Naive B cell (primary cell): Measurements from ENCODE around the gene ZFYVE9. TPM values are rescaled to one million over a fixed set of nuclear protein-coding genes. Genes with fewer than 3 reads are reported as not detected.
A peak's percentile ranks its signal among the peaks of the same experiment; 100 is the strongest.
"Not testable (repeated sequence)": the region's sequence is repeated elsewhere in the genome, so short reads cannot be mapped to it uniquely, and the experiment has no call there.

Experiments
- ATAC-seq, 2 donors: fragments of 150-1000 bp; cut with Tn5 transposase; 2 replicates each; pipeline ENCODE4 v1.10.0; 2021; ENCODE audit warnings: low read depth in 2 of 2, mild to moderate bottlenecking in 2 of 2, moderate library complexity in 2 of 2
- DNase-seq: peaks from one replicate; pipeline ENCODE4 v3.0.0; 2022
- H3K27ac Mint-ChIP-seq, 6 donors: one replicate each; pipeline ENCODE4 v1.8.0; 2020 to 2022; ENCODE audit warnings: mild to moderate bottlenecking in 6 of 6, mixed read lengths in 6 of 6, moderate library complexity in 5 of 6, inconsistent platforms in 2 of 6
- H3K27me3 Mint-ChIP-seq, 3 donors: one replicate each; pipeline ENCODE4 v1.8.0; 2021 to 2022; ENCODE audit warnings: mixed read lengths in 3 of 3, mild to moderate bottlenecking in 1 of 3
- H3K36me3 Mint-ChIP-seq, 2 donors: one replicate each; pipeline ENCODE4 v1.8.0; 2020 to 2022; ENCODE audit warnings: mixed read lengths in 2 of 2, inconsistent platforms in 1 of 2, mild to moderate bottlenecking in 1 of 2
- H3K4me1 Mint-ChIP-seq, 3 donors: one replicate each; pipeline ENCODE4 v1.8.0; 2020 to 2022; ENCODE audit warnings: mixed read lengths in 3 of 3, inconsistent platforms in 1 of 3, mild to moderate bottlenecking in 1 of 3, moderate library complexity in 1 of 3
- H3K4me3 Mint-ChIP-seq, 8 donors: one replicate each; pipeline ENCODE4 v1.8.0; 2020 to 2022; ENCODE audit warnings: mild to moderate bottlenecking in 8 of 8, mixed read lengths in 8 of 8, moderate library complexity in 8 of 8, inconsistent platforms in 2 of 8
- H3K9me3 Mint-ChIP-seq, 7 donors: one replicate each; pipeline ENCODE4 v1.8.0; 2020 to 2022; ENCODE audit warnings: mixed read lengths in 7 of 7, mild to moderate bottlenecking in 5 of 7, inconsistent platforms in 2 of 7, moderate library complexity in 1 of 7
- polyA plus RNA-seq, 6 donors: library from polyadenylated mRNA; unstranded; fragments of 300-500 nt; fragmentation: Illumina TruSeq; gene quantifications; one replicate each; pipeline ENCODE4 v1.2.3, GENCODE V29; 2021; ENCODE audit warnings: low read depth in 6 of 6

ZFYVE9 gene
- polyA plus RNA-seq, 6 donors from 2014 or later = 0.05 to 0.24 (median 0.14) TPM; not detected in 2

- ATAC-seq (no peak), DNase-seq (peak; percentile 11)
- no peak overlapping the region for H3K4me3 Mint-ChIP-seq
- no peaks in the 10 kb centered on the region for H3K9me3 Mint-ChIP-seq
- peak overlapping the region in 1 of 6 donors; percentile 10 for H3K27ac Mint-ChIP-seq
- peaks cover 23 to 34% (median 24%) of the 10 kb centered on the region in 3 donors for H3K27me3 Mint-ChIP-seq
- H3K4me1 Mint-ChIP-seq = peaks cover 0 to 6% (median 0%) of the 10 kb centered on the region in 3 donors
- no peaks in the 10 kb centered on the region for H3K36me3 Mint-ChIP-seq
Measured at GRCh38 chr1:52127181-52128180, 14.4 kb upstream of the ZFYVE9 start.

GRCh38 chr1:52139817-52140540 lies 1.9 kb upstream of the ZFYVE9 start:
- peaks cover 0 to 3% (median 0%) of the 10 kb centered on the region in 7 donors for H3K9me3 Mint-ChIP-seq
- ATAC-seq = no peak
- peak overlapping the region in 2 of 8 donors; percentile 11 to 75 for H3K4me3 Mint-ChIP-seq
- H3K27me3 Mint-ChIP-seq = peaks cover 27 to 44% (median 37%) of the 10 kb centered on the region in 3 donors
- no peaks in the 10 kb centered on the region for H3K36me3 Mint-ChIP-seq
- peaks cover 9 to 20% (median 9%) of the 10 kb centered on the region in 3 donors for H3K4me1 Mint-ChIP-seq
- no peak overlapping the region for H3K27ac Mint-ChIP-seq
- no peak for DNase-seq

- Mint-ChIP-seq H3K27me3 (peaks cover 27 to 44% (median 42%) of the 10 kb centered on the region in 3 donors), H3K4me1 (peaks cover 9 to 20% (median 9%) of the 10 kb centered on the region in 3 donors), H3K27ac (peak overlapping the region in 4 of 6 donors; percentile 12 to 78 (median 28)), H3K36me3 (no peaks in the 10 kb centered on the region), H3K4me3 (peak overlapping the region; percentile 75 to 86 (median 82)), H3K9me3 (peaks cover 0 to 3% (median 0%) of the 10 kb centered on the region in 7 donors)
- DNase-seq = no peak
- ATAC-seq = no peak
Measured at GRCh38 chr1:52140633-52141512, 1.0 kb upstream of the ZFYVE9 start.

GRCh38 chr1:52142220-52143183 lies 613 bp downstream of the ZFYVE9 start:
- no peaks in the 10 kb centered on the region for H3K36me3 Mint-ChIP-seq
- H3K4me1 Mint-ChIP-seq = peaks cover 9 to 20% (median 9%) of the 10 kb centered on the region in 3 donors
- H3K9me3 Mint-ChIP-seq = no peaks in the 10 kb centered on the region
- peak overlapping the region; percentile 80 to 91 (median 87) for H3K4me3 Mint-ChIP-seq
- peaks cover 33 to 42% (median 35%) of the 10 kb centered on the region in 3 donors for H3K27me3 Mint-ChIP-seq
- DNase-seq (peak; percentile 37), ATAC-seq (peak; percentile 57 to 58)
- H3K27ac Mint-ChIP-seq = peak overlapping the region in 2 of 6 donors; percentile 47 to 50

- H3K27ac Mint-ChIP-seq = no peak overlapping the region
- H3K4me1 Mint-ChIP-seq = peaks cover 4 to 20% (median 9%) of the 10 kb centered on the region in 3 donors
- DNase-seq (no peak), ATAC-seq (no peak)
- H3K4me3 Mint-ChIP-seq = peak overlapping the region in 2 of 8 donors; percentile 12 to 21
- H3K36me3 Mint-ChIP-seq = no peaks in the 10 kb centered on the region
- peaks cover 15 to 25% (median 15%) of the 10 kb centered on the region in 3 donors for H3K27me3 Mint-ChIP-seq
- no peaks in the 10 kb centered on the region for H3K9me3 Mint-ChIP-seq
Measured at GRCh38 chr1:52145137-52145536, 3.2 kb downstream of the ZFYVE9 start.

- not testable (repeated sequence) for H3K27ac Mint-ChIP-seq
Measured at GRCh38 chr1:52150445-52150844, 8.6 kb downstream of the ZFYVE9 start.

GRCh38 chr1:52150946-52151345 lies 9.1 kb downstream of the ZFYVE9 start:
- ATAC-seq (no peak), DNase-seq (no peak)
- no peaks in the 10 kb centered on the region for H3K9me3 Mint-ChIP-seq
- H3K27ac Mint-ChIP-seq = no peak overlapping the region
- no peaks in the 10 kb centered on the region for H3K36me3 Mint-ChIP-seq
- no peak overlapping the region for H3K4me3 Mint-ChIP-seq
- peaks cover 0 to 7% (median 0%) of the 10 kb centered on the region in 3 donors for H3K27me3 Mint-ChIP-seq
- no peaks in the 10 kb centered on the region for H3K4me1 Mint-ChIP-seq

More at GRCh38 chr1:52150445-52150844, 8.6 kb downstream of the ZFYVE9 start:
- not testable (repeated sequence) for DNase-seq, H3K27me3 Mint-ChIP-seq, H3K9me3 Mint-ChIP-seq, H3K4me3 Mint-ChIP-seq, H3K36me3 Mint-ChIP-seq, ATAC-seq, H3K4me1 Mint-ChIP-seq

- no peak for ATAC-seq
- H3K36me3 Mint-ChIP-seq = no peaks in the 10 kb centered on the region
- no peaks in the 10 kb centered on the region for H3K4me1 Mint-ChIP-seq
- no peaks in the 10 kb centered on the region for H3K9me3 Mint-ChIP-seq
- DNase-seq = no peak
- H3K27me3 Mint-ChIP-seq = peaks cover 0 to under 1% (median under 1%) of the 10 kb centered on the region in 3 donors
- H3K4me3 Mint-ChIP-seq = no peak overlapping the region
- no peak overlapping the region for H3K27ac Mint-ChIP-seq
Measured at GRCh38 chr1:52152572-52152971, 10.7 kb downstream of the ZFYVE9 start.

GRCh38 chr1:52153010-52153409 lies 11.1 kb downstream of the ZFYVE9 start:
- ATAC-seq = no peak
- Mint-ChIP-seq H3K4me1 (no peaks in the 10 kb centered on the region), H3K36me3 (no peaks in the 10 kb centered on the region), H3K27me3 (peaks cover 0 to 4% (median 0%) of the 10 kb centered on the region in 3 donors), H3K27ac (no peak overlapping the region), H3K4me3 (no peak overlapping the region), H3K9me3 (no peaks in the 10 kb centered on the region)
- no peak for DNase-seq

GRCh38 chr1:52153898-52154297 lies 12.0 kb downstream of the ZFYVE9 start:
- Mint-ChIP-seq H3K27me3 (peaks cover 0 to 4% (median 0%) of the 10 kb centered on the region in 3 donors), H3K36me3 (no peaks in the 10 kb centered on the region), H3K4me1 (no peaks in the 10 kb centered on the region), H3K9me3 (no peaks in the 10 kb centered on the region), H3K27ac (no peak overlapping the region), H3K4me3 (no peak overlapping the region)
- DNase-seq = no peak
- ATAC-seq = no peak

GRCh38 chr1:52156460-52156859 lies 14.6 kb downstream of the ZFYVE9 start:
- Mint-ChIP-seq H3K36me3 (no peaks in the 10 kb centered on the region), H3K4me1 (no peaks in the 10 kb centered on the region), H3K9me3 (no peaks in the 10 kb centered on the region), H3K27ac (no peak overlapping the region), H3K27me3 (peaks cover 0 to 4% (median 4%) of the 10 kb centered on the region in 3 donors), H3K4me3 (no peak overlapping the region)
- DNase-seq (no peak), ATAC-seq (no peak)

GRCh38 chr1:52157582-52157981 lies 15.7 kb downstream of the ZFYVE9 start:
- Mint-ChIP-seq H3K27me3 (peaks cover 0 to 4% (median 4%) of the 10 kb centered on the region in 3 donors), H3K36me3 (no peaks in the 10 kb centered on the region), H3K4me1 (no peaks in the 10 kb centered on the region), H3K4me3 (no peak overlapping the region), H3K27ac (no peak overlapping the region), H3K9me3 (no peaks in the 10 kb centered on the region)
- DNase-seq (no peak), ATAC-seq (no peak)
